Measurements from ENCODE around the gene PTPN22.

DNA sequence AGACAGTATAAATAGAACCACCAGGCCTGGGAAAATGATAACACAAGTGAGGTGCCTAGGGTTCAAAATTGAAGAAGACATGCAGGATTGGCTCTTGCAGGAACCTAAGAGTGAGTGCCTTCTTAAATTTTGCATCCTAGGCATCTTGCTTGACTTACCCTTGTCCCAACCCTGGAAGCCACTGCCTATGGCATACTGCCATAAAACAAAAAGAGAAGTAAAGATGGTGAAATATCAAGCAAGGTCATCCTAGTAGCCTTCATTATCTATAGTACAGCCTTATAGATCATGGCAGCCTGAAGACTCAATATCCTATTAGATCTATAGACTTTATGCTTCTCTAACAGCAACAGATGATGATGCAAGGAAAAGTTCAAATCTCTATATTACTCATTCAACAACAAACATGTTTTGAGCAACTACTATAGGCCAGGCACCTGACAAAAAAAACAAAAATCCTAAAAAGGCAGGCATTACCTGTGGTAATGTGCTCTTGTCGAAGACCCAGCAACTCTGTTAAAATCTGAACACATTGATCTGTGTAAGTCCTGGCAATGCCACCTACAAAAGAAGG, 26.8 kb upstream of the PTPN22 start:
- TF ChIP-seq, protein P1, sequence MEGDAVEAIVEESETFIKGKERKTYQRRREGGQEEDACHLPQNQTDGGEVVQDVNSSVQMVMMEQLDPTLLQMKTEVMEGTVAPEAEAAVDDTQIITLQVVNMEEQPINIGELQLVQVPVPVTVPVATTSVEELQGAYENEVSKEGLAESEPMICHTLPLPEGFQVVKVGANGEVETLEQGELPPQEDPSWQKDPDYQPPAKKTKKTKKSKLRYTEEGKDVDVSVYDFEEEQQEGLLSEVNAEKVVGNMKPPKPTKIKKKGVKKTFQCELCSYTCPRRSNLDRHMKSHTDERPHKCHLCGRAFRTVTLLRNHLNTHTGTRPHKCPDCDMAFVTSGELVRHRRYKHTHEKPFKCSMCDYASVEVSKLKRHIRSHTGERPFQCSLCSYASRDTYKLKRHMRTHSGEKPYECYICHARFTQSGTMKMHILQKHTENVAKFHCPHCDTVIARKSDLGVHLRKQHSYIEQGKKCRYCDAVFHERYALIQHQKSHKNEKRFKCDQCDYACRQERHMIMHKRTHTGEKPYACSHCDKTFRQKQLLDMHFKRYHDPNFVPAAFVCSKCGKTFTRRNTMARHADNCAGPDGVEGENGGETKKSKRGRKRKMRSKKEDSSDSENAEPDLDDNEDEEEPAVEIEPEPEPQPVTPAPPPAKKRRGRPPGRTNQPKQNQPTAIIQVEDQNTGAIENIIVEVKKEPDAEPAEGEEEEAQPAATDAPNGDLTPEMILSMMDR (conservative IDR thresholded peaks at IDR 0.05) = no peak
- TF ChIP-seq ZFX (IDR thresholded peaks at IDR 0.05) = no peak
